Spleen (tissue), 11 donors: ENCODE measurements around the gene TMEM232. TPM values are rescaled to one million over a fixed set of nuclear protein-coding genes. Genes with fewer than 3 reads are reported as not detected.

Experiments
- DNase-seq: peaks from one replicate; pipeline ENCODE4 v3.0.0-alpha.2; 2020
- H3K27ac ChIP-seq, 8 donors: fragments of 200-600 bp; sonication (generic) in 7 of 8; 1 replicate in 4 of 8; 2 replicates in 4 of 8; pipeline versions ENCODE4 v1.5.0 to v1.8.0; 2016 to 2021; ENCODE audit warnings: inconsistent platforms in 4 of 8, mild to moderate bottlenecking in 4 of 8, moderate library complexity in 1 of 8
- H3K27me3 ChIP-seq, 7 donors: fragments of 200-600 bp; sonication (generic) in 6 of 7; replicated peaks in 1 of 7; 1 replicate in 4 of 7; 2 replicates in 3 of 7; pipeline versions ENCODE4 v1.5.0 to v1.8.0; 2016 to 2021; ENCODE audit warnings: inconsistent platforms in 3 of 7, mild to moderate bottlenecking in 1 of 7
- H3K36me3 ChIP-seq, 6 donors: fragments of 200-600 bp; sonication (generic) in 5 of 6; 1 replicate in 4 of 6; 2 replicates in 2 of 6; pipeline versions ENCODE4 v1.5.0 to v1.8.0; 2016 to 2021; ENCODE audit warnings: inconsistent platforms in 2 of 6
- H3K4me1 ChIP-seq, 6 donors: fragments of 200-600 bp; sonication (generic) in 5 of 6; 1 replicate in 3 of 6; 2 replicates in 3 of 6; pipeline versions ENCODE4 v1.5.0 to v1.8.0; 2016 to 2021; ENCODE audit warnings: inconsistent platforms in 3 of 6
- H3K4me3 ChIP-seq, 8 donors: fragments of 200-600 bp; sonication (generic) in 7 of 8; 1 replicate in 4 of 8; 2 replicates in 4 of 8; pipeline versions ENCODE4 v1.5.0 to v1.8.0; 2016 to 2021; ENCODE audit warnings: inconsistent platforms in 4 of 8, mild to moderate bottlenecking in 4 of 8, moderate library complexity in 2 of 8
- H3K9me3 ChIP-seq, 8 donors: fragments of 200-600 bp; sonication (generic) in 7 of 8; 1 replicate in 4 of 8; 2 replicates in 4 of 8; pipeline versions ENCODE4 v1.5.0 to v1.8.0; 2016 to 2021; ENCODE audit warnings: inconsistent platforms in 4 of 8
- CTCF ChIP-seq, 11 experiments: fragments of 200-600 bp in 7 of 11; fragments of 450-650 bp in 4 of 11; sonication (generic) in 4 of 11; IDR thresholded peaks in 8 of 11; conservative IDR thresholded peaks in 3 of 11; 1 replicate in 7 of 11; 2 replicates in 4 of 11; pipeline versions ENCODE4 v1.4.0 to v1.8.0; 2016 to 2021; ENCODE audit warnings: antibody characterized with exemption in 11 of 11, inconsistent platforms in 4 of 11, mild to moderate bottlenecking in 1 of 11
- POLR2A ChIP-seq, 3 donors: fragments of 450-650 bp; IDR thresholded peaks; one replicate each; pipeline ENCODE4 v1.5.1; 2017; ENCODE audit warnings: antibody characterized with exemption in 3 of 3, mild to moderate bottlenecking in 1 of 3
- POLR2AphosphoS5 ChIP-seq, 3 donors: sonication (generic); formaldehyde crosslinking; IDR thresholded peaks; one replicate each; pipeline ENCODE4 v1.5.1; 2017; ENCODE audit warnings: antibody characterized with exemption in 3 of 3
- WGBS, 5 donors: extraction: QIAGEN DNeasy Blood & Tissue Kit in 3 of 5; methylation state at CpG; one replicate each; pipeline versions ENCODE4 v1.1.5 to v1.1.7; 2013 to 2018; 5-methylcytosine and 5-hydroxymethylcytosine counted together
- intact Hi-C: fragments of 100-400 bp; cut with DNase I; formaldehyde crosslinking; loops from one replicate; pipeline ENCODE4 v1.15.0; 2023; ENCODE audit warnings: low total_unique reads
- polyA plus RNA-seq, 3 donors: library from polyadenylated mRNA; stranded (reverse); fragments of 200-250 nt; gene quantifications; one replicate each; pipeline ENCODE4 v1.2.1, GENCODE V29; 2013
- total RNA-seq, 7 donors: library from RNA; depleted of rRNA in 3 of 7; stranded (reverse); fragments of >200 nt in 3 of 7; fragmentation: NEBNext Ultra II Directional in 4 of 7; extraction: Animal tissue kit (Norgen Biotek cat#: 25700) in 4 of 7; gene quantifications; one replicate each; pipeline versions ENCODE4 v1.1.0 to v1.2.1, GENCODE V29; 2016 to 2021
- donor health status: healthy with polysubstance abuse.
- donor health status: DM: no; HTN: no; CAD: no; lungs with moderate emphysema.
- donor health status: DM: no; HTN: no; CAD: no.
- donor health status: Bipolar disorder and iron deficiency.
- donor health status: healthy.
- donor health status: DM: no; HTN: no; CAD: no.
- donor health status: DM: yes; HTN: yes; CAD: no.

Gene TMEM232
- total and polyA plus RNA-seq, 10 donors, result 0.11 to 4.3 (median 2.6) TPM

- DNase-seq, result no peak
- Histone ChIP-seq H3K4me3 (no peak overlapping the region), H3K27me3 (no peaks in the 10 kb centered on the region), H3K4me1 (no peaks in the 10 kb centered on the region), H3K36me3 (no peaks in the 10 kb centered on the region), H3K9me3 (no peaks in the 10 kb centered on the region), H3K27ac (no peak overlapping the region)
- WGBS, 5 donors, result 84 to 90% (median 89%) methylated on average over 1 of the region's 1 CpG
- no peak for TF ChIP-seq POLR2A (IDR thresholded peaks at IDR 0.05)
- no peak for TF ChIP-seq POLR2AphosphoS5 (IDR thresholded peaks at IDR 0.05)
- TF ChIP-seq CTCF (IDR thresholded peaks at IDR 0.05 in 8 of 11, conservative IDR thresholded peaks at IDR 0.05 in 3 of 11), result no peak
- intact Hi-C loops, result no loop called here
Observed at GRCh38 chr5:110663525-110663924, 62.9 kb downstream of the TMEM232 start.

GRCh38 chr5:110658006-110658405, 68.5 kb downstream of the TMEM232 start:
- intact Hi-C loops, result no loop called here
- Histone ChIP-seq H3K27ac (no peak overlapping the region), H3K36me3 (no peaks in the 10 kb centered on the region), H3K4me1 (no peaks in the 10 kb centered on the region), H3K4me3 (no peak overlapping the region), H3K27me3 (no peaks in the 10 kb centered on the region), H3K9me3 (peaks cover 0 to 3% (median 0%) of the 10 kb centered on the region in 8 donors)
- WGBS, 5 donors, result 72 to 84% (median 81%) methylated on average over 5 of the region's 5 CpGs
- no peak for DNase-seq
- TF ChIP-seq POLR2AphosphoS5 (IDR thresholded peaks at IDR 0.05), result no peak
- TF ChIP-seq CTCF (IDR thresholded peaks at IDR 0.05 in 8 of 11, conservative IDR thresholded peaks at IDR 0.05 in 3 of 11), result no peak
- TF ChIP-seq POLR2A (IDR thresholded peaks at IDR 0.05), result no peak

- no peak for TF ChIP-seq POLR2AphosphoS5 (IDR thresholded peaks at IDR 0.05)
- TF ChIP-seq CTCF (IDR thresholded peaks at IDR 0.05 in 8 of 11, conservative IDR thresholded peaks at IDR 0.05 in 3 of 11), result no peak
- no peak for TF ChIP-seq POLR2A (IDR thresholded peaks at IDR 0.05)
- Histone ChIP-seq H3K4me3 (no peak overlapping the region), H3K36me3 (no peaks in the 10 kb centered on the region), H3K27me3 (no peaks in the 10 kb centered on the region), H3K27ac (no peak overlapping the region), H3K9me3 (peaks cover 0 to 3% (median 0%) of the 10 kb centered on the region in 8 donors), H3K4me1 (no peaks in the 10 kb centered on the region)
- no peak for DNase-seq
- intact Hi-C loops, result no loop called here
- 70 to 91% (median 88%) methylated on average over 3 of the region's 3 CpGs for WGBS, 5 donors
Observed at GRCh38 chr5:110653231-110653970, 73.1 kb downstream of the TMEM232 start.

- WGBS, 5 donors, result 47 to 75% (median 68%) methylated on average over 3 of the region's 3 CpGs
- no peaks in the 10 kb centered on the region for H3K27me3 ChIP-seq
- H3K36me3 ChIP-seq, result no peaks in the 10 kb centered on the region
- TF ChIP-seq POLR2A (IDR thresholded peaks at IDR 0.05) (no peak), POLR2AphosphoS5 (IDR thresholded peaks at IDR 0.05) (no peak), CTCF (IDR thresholded peaks at IDR 0.05 in 8 of 11, conservative IDR thresholded peaks at IDR 0.05 in 3 of 11) (no peak)
- no peaks in the 10 kb centered on the region for H3K4me1 ChIP-seq
- no peak overlapping the region for H3K4me3 ChIP-seq
- H3K9me3 ChIP-seq, result peaks cover 0 to 3% (median 0%) of the 10 kb centered on the region in 8 donors
- DNase-seq, result no peak
- no peak overlapping the region for H3K27ac ChIP-seq
- intact Hi-C loops, result no loop called here
Observed at GRCh38 chr5:110651507-110651906, 75.0 kb downstream of the TMEM232 start.
